Fibroblast of skin of left quadriceps (primary cell): ENCODE data around the gene PARN.
"Not testable (repeated sequence)": the region's sequence is repeated elsewhere in the genome, so short reads cannot be mapped to it uniquely, and the experiment has no call there.

Experiments used
- DNase-seq, 2 experiments: peaks; one replicate each; pipeline ENCODE4 v3.0.0-alpha.2; 2013; ENCODE audit warnings: low read depth in 2 of 2

PARN gene

DNA sequence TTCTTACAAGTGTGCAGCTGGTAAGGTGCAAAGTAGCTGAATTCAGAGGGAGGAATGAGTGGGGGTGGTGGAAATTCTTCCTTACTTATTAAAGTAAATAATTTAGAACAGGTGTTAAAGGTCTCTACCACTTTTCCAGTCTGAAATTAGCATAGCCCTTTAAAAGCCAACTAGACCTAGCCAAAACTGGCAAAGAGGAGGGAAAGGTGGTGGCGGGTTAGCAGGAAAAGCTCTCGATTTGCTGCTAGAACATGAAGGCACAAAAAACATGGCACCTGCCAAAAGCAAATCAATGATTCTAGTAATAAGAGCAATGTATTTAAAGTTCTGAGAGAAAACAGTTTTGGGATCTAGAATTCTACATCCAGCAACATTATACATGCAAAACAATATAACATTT is 157.7 kb downstream of the PARN start:
- no peak for DNase-seq

DNA sequence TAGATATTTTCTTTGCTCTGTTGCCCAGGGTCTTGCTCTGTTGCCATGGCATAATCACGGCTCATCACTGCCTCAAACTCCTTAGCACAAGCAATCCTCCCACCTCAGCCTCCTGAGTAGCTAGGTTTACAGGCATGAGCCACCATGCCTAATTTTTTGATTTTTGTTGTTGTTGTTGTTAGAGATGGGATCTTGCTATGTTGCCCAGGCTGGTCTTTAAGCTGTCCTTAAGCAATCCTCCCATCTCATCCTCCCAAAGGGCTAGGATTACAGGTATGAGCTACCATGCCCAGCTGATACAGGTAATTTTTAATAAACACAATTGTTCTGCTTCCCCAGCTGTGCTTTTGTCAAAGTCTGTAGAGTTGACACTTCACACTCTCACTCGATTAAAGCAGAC is 159.3 kb downstream of the PARN start:
- DNase-seq = no peak

DNA sequence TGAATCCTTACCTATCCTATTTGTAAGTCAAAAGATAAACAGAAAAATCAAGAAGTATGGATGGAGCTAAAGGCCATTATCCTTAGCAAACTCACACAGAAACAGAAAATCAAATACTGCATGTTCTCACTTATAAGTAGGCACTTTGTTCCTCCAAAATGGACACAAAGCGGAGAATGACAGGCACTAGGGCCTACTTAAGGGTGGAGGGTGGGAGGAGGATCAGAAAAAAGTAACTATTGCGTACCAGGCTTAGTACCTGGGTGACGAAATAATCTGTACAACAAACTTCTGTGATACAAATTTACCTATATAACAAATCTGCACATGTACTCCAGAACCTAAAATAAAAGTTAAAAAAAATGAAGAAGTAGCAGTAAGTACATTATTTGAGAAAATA is 164.3 kb downstream of the PARN start:
- no peak for DNase-seq

DNA sequence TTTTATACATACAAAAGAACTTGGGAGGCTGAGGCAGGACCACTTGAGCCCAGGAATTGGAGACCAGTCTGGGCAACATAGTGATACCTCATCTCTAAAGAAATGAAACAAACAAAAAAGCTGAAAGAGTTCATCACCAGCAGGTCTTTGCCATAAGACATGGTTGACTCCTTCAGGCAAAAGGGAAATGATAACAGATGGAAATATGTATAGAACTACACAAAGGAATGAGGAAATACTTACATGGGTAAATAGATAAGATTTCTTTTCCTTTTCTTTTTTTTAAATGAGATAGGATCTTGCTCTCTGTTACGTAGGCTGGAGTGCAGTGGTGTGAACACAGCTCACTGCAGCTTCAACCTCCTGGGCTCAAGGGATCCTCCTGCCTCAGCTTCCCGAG is 165.3 kb downstream of the PARN start:
- no peak for DNase-seq

DNA sequence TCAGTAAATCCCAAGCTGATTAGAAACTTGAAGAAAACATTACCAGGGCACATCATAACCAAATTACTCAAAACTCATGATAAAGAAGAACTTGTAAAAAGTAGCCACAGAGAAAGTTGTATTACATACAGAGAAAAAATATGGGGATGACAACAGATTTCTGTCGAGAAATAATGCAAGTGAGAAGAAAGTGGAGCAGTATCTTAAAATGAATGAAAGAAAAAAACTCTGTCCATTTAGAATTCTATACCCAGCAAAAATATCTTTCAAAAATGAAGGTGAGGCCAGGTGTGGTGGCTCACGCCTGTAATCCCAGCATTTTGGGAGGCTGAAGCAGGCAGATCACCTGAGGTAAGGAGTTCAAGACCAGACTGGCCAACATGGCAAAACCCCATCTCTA is 165.9 kb downstream of the PARN start:
- no peak for DNase-seq

- no peak for DNase-seq
Measured at GRCh38 chr16:14462811-14463210, 167.2 kb downstream of the PARN start.

- no peak for DNase-seq
Measured at GRCh38 chr16:14460726-14461125, 169.3 kb downstream of the PARN start.

GRCh38 chr16:14458576-14458975 is 171.5 kb downstream of the PARN start:
- no peak for DNase-seq

GRCh38 chr16:14456793-14457481 is 173.1 kb downstream of the PARN start:
- no peak for DNase-seq

DNA sequence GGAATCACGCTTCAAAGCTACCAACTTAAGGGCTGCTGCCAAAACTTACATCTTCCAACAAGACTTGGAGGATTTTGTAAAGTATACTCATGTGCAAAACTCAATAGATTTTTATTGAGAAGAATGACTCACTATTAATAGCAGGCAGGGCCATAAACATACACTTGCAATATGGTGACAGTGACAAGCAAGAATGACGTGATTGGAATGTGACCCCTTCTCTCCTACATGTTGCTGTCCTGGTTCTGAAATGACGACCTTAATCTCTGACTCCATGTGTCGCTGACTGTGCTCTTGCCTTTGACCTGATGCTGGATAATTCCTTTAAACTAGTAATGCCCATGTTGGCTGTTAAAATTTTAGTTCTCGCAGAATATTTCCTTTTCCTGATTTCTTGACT is 174.5 kb downstream of the PARN start:
- DNase-seq = peak in 1 of 2 experiments; percentile 20

DNA sequence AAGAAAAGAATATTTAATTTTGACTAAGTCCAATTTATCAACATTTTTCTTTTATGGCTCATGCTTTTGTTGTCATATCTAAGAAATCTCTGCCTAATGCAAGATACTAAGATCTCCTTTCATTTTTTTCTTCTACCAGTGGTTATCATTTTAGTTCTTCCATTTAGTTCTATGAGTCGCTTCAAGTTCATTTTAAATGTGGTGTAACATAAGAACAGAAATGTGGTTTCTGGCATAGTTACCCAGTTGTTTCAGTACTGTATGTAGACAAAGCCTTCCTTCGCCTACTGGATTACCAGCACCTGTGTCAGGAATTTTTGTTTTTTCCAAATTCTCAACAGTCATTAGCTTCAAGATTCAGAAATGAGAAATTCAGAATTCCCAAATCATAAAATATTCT is 175.7 kb downstream of the PARN start:
- DNase-seq = peak in 1 of 2 experiments; percentile 27

GRCh38 chr16:14452066-14452465 is 178.0 kb downstream of the PARN start:
- no peak for DNase-seq

GRCh38 chr16:14450846-14451245 is 179.2 kb downstream of the PARN start:
- no peak for DNase-seq

DNA sequence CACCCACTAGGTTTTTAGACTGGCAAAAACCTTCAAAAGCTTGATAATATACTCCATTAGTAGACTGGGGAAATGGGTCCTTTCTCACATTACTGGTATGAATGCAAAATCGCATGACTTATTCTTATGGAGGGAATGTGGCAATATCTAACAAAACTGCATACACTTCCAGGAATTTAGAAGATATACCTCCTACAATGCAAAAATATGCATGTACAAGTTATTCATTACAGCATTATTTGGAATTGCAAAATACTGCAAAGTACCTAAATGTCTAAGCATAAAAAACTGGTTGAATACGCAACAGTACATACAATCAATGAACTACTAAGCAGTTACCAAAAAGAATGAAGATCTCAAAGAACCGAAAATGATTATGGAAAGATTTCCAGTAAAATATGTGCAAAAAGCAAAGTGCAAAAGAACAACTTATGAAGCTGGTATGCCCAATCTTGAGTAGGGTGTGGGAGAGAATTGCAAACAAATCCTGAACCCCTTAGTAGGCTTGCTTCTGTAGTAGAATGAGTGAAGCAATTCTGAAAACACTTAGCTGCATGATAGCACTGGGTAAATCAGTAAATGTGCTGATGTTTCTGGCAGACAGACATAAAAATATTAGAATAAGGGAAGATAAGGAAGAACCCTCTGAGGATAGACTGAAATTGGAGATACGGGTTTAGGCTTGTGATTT is 180.1 kb downstream of the PARN start:
- peak; percentile 45 to 53 for DNase-seq

- no peak for DNase-seq
Measured at GRCh38 chr16:14449334-14449733, 180.7 kb downstream of the PARN start.

DNA sequence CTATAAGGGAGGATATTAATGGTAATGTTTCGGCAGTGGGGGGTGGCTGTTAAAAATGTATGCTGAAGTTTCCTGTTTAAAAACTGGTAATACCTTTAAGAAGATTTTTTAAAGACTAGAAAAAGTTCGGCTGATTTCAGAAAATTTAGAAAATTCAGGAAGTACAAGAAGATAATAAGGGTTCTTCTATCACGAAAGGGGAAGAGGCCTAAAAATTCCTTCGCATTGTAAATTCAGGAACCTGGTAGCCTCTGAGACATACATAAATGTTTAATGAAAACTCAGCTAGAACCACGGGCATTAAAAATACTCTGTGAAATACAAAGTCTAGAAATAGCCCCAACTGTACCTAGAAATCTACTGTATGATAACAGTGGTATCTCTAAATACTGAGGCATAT is 181.2 kb downstream of the PARN start:
- DNase-seq = no peak

GRCh38 chr16:14447783-14448182 is 182.3 kb downstream of the PARN start:
- DNase-seq = no peak

- no peak for DNase-seq
Measured at GRCh38 chr16:14446796-14447195, 183.3 kb downstream of the PARN start.

GRCh38 chr16:14445937-14446715 is 183.9 kb downstream of the PARN start:
- no peak for DNase-seq

GRCh38 chr16:14444979-14445810 is 184.9 kb downstream of the PARN start:
- DNase-seq = no peak

DNA sequence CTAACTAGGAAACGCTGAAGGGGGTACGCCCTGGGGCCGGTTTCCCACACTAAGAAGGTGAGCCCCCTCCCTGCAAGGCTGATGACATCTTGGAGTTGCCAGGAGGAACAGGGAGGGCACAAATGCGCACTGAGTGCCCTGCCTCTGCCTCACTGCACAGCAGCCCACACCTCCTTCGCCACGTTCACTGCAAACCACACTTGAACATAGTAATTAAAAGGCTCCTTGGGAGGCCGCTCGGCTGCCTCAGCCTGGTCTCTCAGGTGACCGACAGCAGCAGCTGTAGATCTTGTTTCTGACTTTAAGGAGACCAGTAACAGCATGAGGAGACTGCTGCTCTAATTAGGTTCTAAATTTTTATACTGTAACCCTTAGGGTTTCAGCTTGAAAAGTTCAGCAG is 188.5 kb downstream of the PARN start:
- DNase-seq = not testable (repeated sequence)

DNA sequence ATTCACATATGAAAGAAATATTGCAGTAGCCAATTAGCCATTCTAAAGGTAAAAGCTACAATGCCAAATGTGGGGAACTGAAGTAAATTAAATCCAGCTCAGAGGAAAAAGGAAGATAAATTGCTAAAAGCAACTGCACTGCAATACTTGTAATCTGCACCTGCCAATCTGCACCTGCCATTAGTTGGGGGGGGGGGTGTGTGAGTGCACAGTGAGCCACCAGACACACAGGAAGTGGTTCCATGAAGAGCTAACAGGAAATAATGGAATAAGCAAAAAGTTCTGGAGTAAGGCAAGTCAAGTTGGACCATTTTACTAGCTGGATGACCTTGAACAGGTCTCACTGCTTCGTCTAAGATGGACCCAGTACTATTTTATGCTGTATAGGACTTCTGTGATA is 191.8 kb downstream of the PARN start:
- no peak for DNase-seq
